Measurements from ENCODE around the gene DNAI2. TPM values are rescaled to one million over a fixed set of nuclear protein-coding genes. Genes with fewer than 3 reads are reported as not detected.

DNAI2 gene
- total RNA-seq, 1 donor from 2014 or later: not detected

- H3K4me3 Mint-ChIP-seq (ENCODE audit: low read depth): no peak overlapping the region
- peaks cover 18% of the 10 kb centered on the region for H3K4me1 Mint-ChIP-seq (ENCODE audit: low read depth)
These were observed 54.5 kb downstream of the DNAI2 start for GRCh38 chr17:74328487-74328886.

GRCh38 chr17:74329378-74329777, 55.3 kb downstream of the DNAI2 start:
- no peaks in the 10 kb centered on the region for H3K9me3 Mint-ChIP-seq (ENCODE audit: low read depth)
- H3K4me3 Mint-ChIP-seq (ENCODE audit: low read depth): no peak overlapping the region
- no peaks in the 10 kb centered on the region for H3K36me3 Mint-ChIP-seq (ENCODE audit: insufficient read depth)
- H3K27me3 Mint-ChIP-seq: peaks cover 41% of the 10 kb centered on the region
- peaks cover 18% of the 10 kb centered on the region for H3K4me1 Mint-ChIP-seq (ENCODE audit: low read depth)
- TF ChIP-seq CTCF (IDR thresholded peaks at IDR 0.05; ENCODE audit: unreplicated experiment): no peak
- DNase-seq (ENCODE audit: low spot score, unreplicated experiment): no peak
- no peak overlapping the region for H3K27ac Mint-ChIP-seq

More at GRCh38 chr17:74328487-74328886, 54.5 kb downstream of the DNAI2 start:
- peaks cover 45% of the 10 kb centered on the region for H3K27me3 Mint-ChIP-seq
- DNase-seq (ENCODE audit: low spot score, unreplicated experiment): no peak
- TF ChIP-seq CTCF (IDR thresholded peaks at IDR 0.05; ENCODE audit: unreplicated experiment): no peak
- no peak overlapping the region for H3K27ac Mint-ChIP-seq
- H3K36me3 Mint-ChIP-seq (ENCODE audit: insufficient read depth): no peaks in the 10 kb centered on the region
- no peaks in the 10 kb centered on the region for H3K9me3 Mint-ChIP-seq (ENCODE audit: low read depth)

GRCh38 chr17:74330446-74330845, 56.4 kb downstream of the DNAI2 start:
- TF ChIP-seq CTCF (IDR thresholded peaks at IDR 0.05; ENCODE audit: unreplicated experiment): no peak
- no peak overlapping the region for H3K4me3 Mint-ChIP-seq (ENCODE audit: low read depth)

GRCh38 chr17:74332017-74332650, 58.1 kb downstream of the DNAI2 start:
- peaks cover 13% of the 10 kb centered on the region for H3K4me1 Mint-ChIP-seq (ENCODE audit: low read depth)
- peaks cover 21% of the 10 kb centered on the region for H3K27me3 Mint-ChIP-seq
- DNase-seq (ENCODE audit: low spot score, unreplicated experiment): no peak
- no peaks in the 10 kb centered on the region for H3K9me3 Mint-ChIP-seq (ENCODE audit: low read depth)
- TF ChIP-seq CTCF (IDR thresholded peaks at IDR 0.05; ENCODE audit: unreplicated experiment): no peak
- peak overlapping the region; percentile 52 for H3K27ac Mint-ChIP-seq
- no peak overlapping the region for H3K4me3 Mint-ChIP-seq (ENCODE audit: low read depth)
- no peaks in the 10 kb centered on the region for H3K36me3 Mint-ChIP-seq (ENCODE audit: insufficient read depth)

More at GRCh38 chr17:74330446-74330845, 56.4 kb downstream of the DNAI2 start:
- Mint-ChIP-seq H3K27ac (no peak overlapping the region), H3K4me1 (ENCODE audit: low read depth) (peaks cover 18% of the 10 kb centered on the region), H3K9me3 (ENCODE audit: low read depth) (no peaks in the 10 kb centered on the region), H3K36me3 (ENCODE audit: insufficient read depth) (no peaks in the 10 kb centered on the region), H3K27me3 (peaks cover 30% of the 10 kb centered on the region)
- no peak for DNase-seq (ENCODE audit: low spot score, unreplicated experiment)

- DNase-seq (ENCODE audit: low spot score, unreplicated experiment): no peak
- Mint-ChIP-seq H3K4me3 (ENCODE audit: low read depth) (no peak overlapping the region), H3K4me1 (ENCODE audit: low read depth) (peaks cover 13% of the 10 kb centered on the region), H3K27ac (peak overlapping the region; percentile 52), H3K36me3 (ENCODE audit: insufficient read depth) (no peaks in the 10 kb centered on the region), H3K27me3 (peaks cover 19% of the 10 kb centered on the region), H3K9me3 (ENCODE audit: low read depth) (no peaks in the 10 kb centered on the region)
- TF ChIP-seq CTCF (IDR thresholded peaks at IDR 0.05; ENCODE audit: unreplicated experiment): no peak
These were observed 58.8 kb downstream of the DNAI2 start for GRCh38 chr17:74332763-74333283.
